Right forelimb (tissue), 1 donor: ENCODE results near the gene CORO1C.

ENCODE experiments used
- DNase-seq: peaks from one replicate; pipeline ENCODE4 v3.0.0-alpha.2; 2018

Gene CORO1C

GRCh38 chr12:108724054-108724889, 7.0 kb downstream of the CORO1C start:
- DNase-seq = no peak

- DNase-seq = no peak
Measured at GRCh38 chr12:108722992-108723766, 8.1 kb downstream of the CORO1C start.

- no peak for DNase-seq
Measured at GRCh38 chr12:108722463-108722862, 8.9 kb downstream of the CORO1C start.

GRCh38 chr12:108721824-108722223, 9.5 kb downstream of the CORO1C start:
- DNase-seq = no peak

GRCh38 chr12:108720757-108721514, 10.4 kb downstream of the CORO1C start:
- no peak for DNase-seq

GRCh38 chr12:108717243-108717642, 14.1 kb downstream of the CORO1C start:
- no peak for DNase-seq

GRCh38 chr12:108714866-108715265, 16.5 kb downstream of the CORO1C start:
- DNase-seq = no peak

GRCh38 chr12:108713471-108713870, 17.8 kb downstream of the CORO1C start:
- no peak for DNase-seq

- no peak for DNase-seq
Measured at GRCh38 chr12:108712925-108713203, 18.5 kb downstream of the CORO1C start.

- no peak for DNase-seq
Measured at GRCh38 chr12:108712165-108712924, 19.0 kb downstream of the CORO1C start.

- DNase-seq = no peak
Measured at GRCh38 chr12:108711489-108712164, 19.7 kb downstream of the CORO1C start.

- DNase-seq = no peak
Measured at GRCh38 chr12:108709697-108710096, 21.6 kb downstream of the CORO1C start.

- no peak for DNase-seq
Measured at GRCh38 chr12:108704527-108704926, 26.8 kb downstream of the CORO1C start.

- DNase-seq = peak; percentile 64
Measured at GRCh38 chr12:108702595-108703320, 28.6 kb downstream of the CORO1C start.

GRCh38 chr12:108701779-108702441, 29.4 kb downstream of the CORO1C start:
- DNase-seq = no peak

GRCh38 chr12:108700833-108701541, 30.3 kb downstream of the CORO1C start:
- no peak for DNase-seq

GRCh38 chr12:108699955-108700563, 31.3 kb downstream of the CORO1C start:
- no peak for DNase-seq

- DNase-seq = no peak
Measured at GRCh38 chr12:108697905-108698304, 33.4 kb downstream of the CORO1C start.

GRCh38 chr12:108696996-108697290, 34.4 kb downstream of the CORO1C start:
- DNase-seq = no peak
